ENCODE results near the gene DGUOK.
"Not testable (repeated sequence)": the region's sequence is repeated elsewhere in the genome, so short reads cannot be mapped to it uniquely, and the experiment has no call there.

The DGUOK gene

GRCh38 chr2:73903313-73903712 is 23.4 kb upstream of the DGUOK start:
- H3K36me3 ChIP-seq = peaks cover 35 to 44% (median 36%) of the 10 kb centered on the region in 3 donors
- DNase-seq = no peak
- intact Hi-C loops (cut with DNase I; ENCODE audit: low total_unique reads) = no loop called here

DNA sequence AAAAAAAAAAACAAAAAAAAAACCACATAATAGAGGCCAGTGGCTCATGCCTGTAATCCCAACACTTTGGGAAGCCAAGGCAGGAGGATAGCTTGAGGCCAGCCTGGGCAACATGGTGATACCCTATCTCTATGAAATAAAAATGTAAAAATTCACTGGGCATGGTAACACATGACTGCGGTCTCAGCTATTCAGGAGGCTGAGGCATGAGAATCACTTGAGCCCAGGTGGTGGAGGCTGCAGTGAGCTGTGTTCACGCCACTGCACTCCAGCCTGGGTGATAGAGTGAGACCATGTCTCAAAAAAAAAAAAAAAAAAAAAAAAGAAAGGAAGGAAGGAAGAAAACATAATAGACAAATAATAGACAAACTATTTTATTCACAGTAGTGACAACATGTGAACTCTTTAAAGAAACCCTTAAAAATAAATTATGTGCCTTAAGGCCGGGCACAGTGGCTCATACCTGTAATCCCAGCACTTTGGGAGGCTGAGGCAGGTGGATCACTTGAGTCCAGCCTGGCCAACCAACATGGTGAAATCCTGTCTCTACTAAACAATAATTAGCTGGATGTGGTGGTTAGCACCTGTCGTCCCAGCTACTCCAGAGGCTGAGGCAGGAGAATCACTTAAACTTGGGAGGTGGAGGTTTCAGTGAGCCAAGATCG is 22.6 kb upstream of the DGUOK start:
- H3K9me3 ChIP-seq; DNase-seq; intact Hi-C loops (cut with DNase I; ENCODE audit: low total_unique reads); H3K27me3 ChIP-seq; H3K4me3 ChIP-seq: not testable (repeated sequence)
- Histone ChIP-seq H3K4me1 (peaks cover 0 to 49% (median 8%) of the 10 kb centered on the region in 4 donors), H3K27ac (peak overlapping the region in 1 of 2 donors; percentile 37), H3K36me3 (peaks cover 43 to 50% (median 44%) of the 10 kb centered on the region in 3 donors)

More at GRCh38 chr2:73903313-73903712, 23.4 kb upstream of the DGUOK start:
- Histone ChIP-seq H3K27me3 (no peaks in the 10 kb centered on the region), H3K9me3 (no peaks in the 10 kb centered on the region), H3K4me1 (peaks cover 0 to 57% (median 8%) of the 10 kb centered on the region in 4 donors), H3K4me3 (no peak overlapping the region), H3K27ac (peak overlapping the region in 1 of 2 donors; percentile 30)
- TF ChIP-seq, protein P1, sequence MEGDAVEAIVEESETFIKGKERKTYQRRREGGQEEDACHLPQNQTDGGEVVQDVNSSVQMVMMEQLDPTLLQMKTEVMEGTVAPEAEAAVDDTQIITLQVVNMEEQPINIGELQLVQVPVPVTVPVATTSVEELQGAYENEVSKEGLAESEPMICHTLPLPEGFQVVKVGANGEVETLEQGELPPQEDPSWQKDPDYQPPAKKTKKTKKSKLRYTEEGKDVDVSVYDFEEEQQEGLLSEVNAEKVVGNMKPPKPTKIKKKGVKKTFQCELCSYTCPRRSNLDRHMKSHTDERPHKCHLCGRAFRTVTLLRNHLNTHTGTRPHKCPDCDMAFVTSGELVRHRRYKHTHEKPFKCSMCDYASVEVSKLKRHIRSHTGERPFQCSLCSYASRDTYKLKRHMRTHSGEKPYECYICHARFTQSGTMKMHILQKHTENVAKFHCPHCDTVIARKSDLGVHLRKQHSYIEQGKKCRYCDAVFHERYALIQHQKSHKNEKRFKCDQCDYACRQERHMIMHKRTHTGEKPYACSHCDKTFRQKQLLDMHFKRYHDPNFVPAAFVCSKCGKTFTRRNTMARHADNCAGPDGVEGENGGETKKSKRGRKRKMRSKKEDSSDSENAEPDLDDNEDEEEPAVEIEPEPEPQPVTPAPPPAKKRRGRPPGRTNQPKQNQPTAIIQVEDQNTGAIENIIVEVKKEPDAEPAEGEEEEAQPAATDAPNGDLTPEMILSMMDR (IDR thresholded peaks at IDR 0.05) = no peak

- intact Hi-C loops (cut with DNase I; ENCODE audit: low total_unique reads) = no loop called here
- H3K9me3 ChIP-seq = no peaks in the 10 kb centered on the region
- TF ChIP-seq, protein P1 (IDR thresholded peaks at IDR 0.05) = no peak
- no peak overlapping the region for H3K4me3 ChIP-seq
- no peaks in the 10 kb centered on the region for H3K27me3 ChIP-seq
- H3K36me3 ChIP-seq = peaks cover 51 to 59% (median 53%) of the 10 kb centered on the region in 3 donors
- peaks cover 0 to 40% (median 6%) of the 10 kb centered on the region in 4 donors for H3K4me1 ChIP-seq
- H3K27ac ChIP-seq = no peak overlapping the region
- DNase-seq = no peak
Measured at GRCh38 chr2:73904952-73905351, 21.7 kb upstream of the DGUOK start.

DNA sequence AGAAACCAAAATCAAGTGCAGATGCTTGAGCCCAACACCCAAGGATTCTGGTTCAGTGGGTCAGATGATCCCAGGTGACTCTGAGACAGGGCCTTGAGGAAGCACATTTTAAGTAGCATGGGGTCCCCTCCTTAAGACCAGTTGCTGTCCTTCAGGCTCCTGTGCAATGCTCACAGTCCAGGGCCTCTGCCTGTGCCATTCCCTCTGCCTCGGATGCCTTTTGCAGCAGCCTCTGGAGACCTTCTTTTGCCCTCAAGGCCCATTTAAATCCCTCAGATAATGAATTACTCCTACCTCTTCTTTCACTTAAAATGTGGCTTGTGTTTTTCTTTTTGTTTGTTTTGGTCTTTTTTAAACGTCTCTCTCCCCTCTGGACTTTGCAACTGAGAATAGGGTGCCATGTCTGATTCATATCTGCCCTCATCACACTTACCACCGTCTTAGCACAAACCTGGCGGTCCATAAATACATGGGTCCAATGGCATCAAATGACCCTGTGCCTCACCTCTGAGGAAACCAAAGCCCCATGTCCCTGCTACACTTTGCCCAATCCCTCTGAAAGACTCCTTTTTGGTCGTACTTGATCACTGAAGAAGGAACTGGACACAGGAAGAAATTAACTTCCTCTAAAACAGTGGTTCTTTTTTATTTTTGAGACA is 19.7 kb upstream of the DGUOK start:
- Histone ChIP-seq H3K9me3 (no peaks in the 10 kb centered on the region), H3K27ac (peak overlapping the region; percentile 24 to 47), H3K4me1 (peaks cover 0 to 20% (median 0%) of the 10 kb centered on the region in 4 donors), H3K27me3 (no peaks in the 10 kb centered on the region), H3K36me3 (peaks cover 59 to 66% (median 63%) of the 10 kb centered on the region in 3 donors), H3K4me3 (no peak overlapping the region)
- DNase-seq = no peak
- TF ChIP-seq, protein P1 (IDR thresholded peaks at IDR 0.05) = no peak
- intact Hi-C loops (cut with DNase I; ENCODE audit: low total_unique reads) = no loop called here

DNA sequence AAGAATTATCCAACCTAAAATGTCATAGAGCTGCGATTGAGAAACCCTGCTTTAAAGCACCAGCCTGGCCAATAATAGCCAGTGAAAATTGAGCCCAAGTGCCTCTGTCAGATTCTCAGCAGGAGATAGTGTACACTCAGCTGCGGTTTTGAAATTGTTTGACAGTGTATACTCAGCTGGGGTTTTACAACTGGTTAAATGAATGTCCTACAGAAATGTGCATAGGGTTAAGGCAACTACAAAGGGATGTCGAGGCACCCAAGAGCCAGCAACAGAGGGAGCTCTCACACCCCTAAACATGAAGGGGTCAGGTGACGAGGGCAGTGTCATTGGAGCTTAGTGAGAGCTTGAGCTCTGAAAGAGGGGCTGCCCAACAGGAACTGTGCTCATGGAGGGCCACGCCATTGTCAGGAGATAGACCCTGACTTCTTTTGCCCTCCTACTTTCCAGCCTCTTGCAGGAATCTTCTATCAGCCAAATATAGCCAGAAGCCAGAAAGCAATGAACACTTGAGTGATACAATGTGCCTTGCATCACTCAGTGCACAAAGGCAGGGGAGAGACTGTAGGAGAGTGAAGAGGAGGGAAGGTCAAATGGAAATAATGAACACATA is 18.7 kb upstream of the DGUOK start:
- TF ChIP-seq, protein P1 (IDR thresholded peaks at IDR 0.05) = no peak
- Histone ChIP-seq H3K9me3 (no peaks in the 10 kb centered on the region), H3K4me1 (peaks cover 0 to 11% (median 0%) of the 10 kb centered on the region in 4 donors), H3K4me3 (no peak overlapping the region), H3K27ac (peak overlapping the region; percentile 24 to 47), H3K36me3 (peaks cover 57 to 64% (median 59%) of the 10 kb centered on the region in 3 donors), H3K27me3 (no peaks in the 10 kb centered on the region)
- intact Hi-C loops (cut with DNase I; ENCODE audit: low total_unique reads) = no loop called here
- DNase-seq = no peak

Measured in tibial artery (tissue), 4 donors.